Ovary (tissue), 3 donors: Measurements from ENCODE around the gene JPH3.

Experiments used
- CTCF ChIP-seq, 3 donors: fragments of 450-650 bp in 2 of 3; fragments of 200-600 bp in 1 of 3; IDR thresholded peaks; one replicate each; pipeline versions ENCODE4 v1.5.1 to v1.8.0; 2016 to 2022; ENCODE audit warnings: antibody characterized with exemption in 3 of 3, mild to moderate bottlenecking in 1 of 3
- EP300 ChIP-seq: sonication (generic); formaldehyde crosslinking; IDR thresholded peaks from one replicate; pipeline ENCODE4 v1.6.1; 2017; ENCODE audit warnings: antibody characterized with exemption
- POLR2A ChIP-seq: fragments of 450-650 bp; IDR thresholded peaks from one replicate; pipeline ENCODE4 v1.6.1; 2017; ENCODE audit warnings: antibody characterized with exemption, mild to moderate bottlenecking, moderate library complexity
- donor health status: DM: no; HTN: no; CAD: no.

DNA sequence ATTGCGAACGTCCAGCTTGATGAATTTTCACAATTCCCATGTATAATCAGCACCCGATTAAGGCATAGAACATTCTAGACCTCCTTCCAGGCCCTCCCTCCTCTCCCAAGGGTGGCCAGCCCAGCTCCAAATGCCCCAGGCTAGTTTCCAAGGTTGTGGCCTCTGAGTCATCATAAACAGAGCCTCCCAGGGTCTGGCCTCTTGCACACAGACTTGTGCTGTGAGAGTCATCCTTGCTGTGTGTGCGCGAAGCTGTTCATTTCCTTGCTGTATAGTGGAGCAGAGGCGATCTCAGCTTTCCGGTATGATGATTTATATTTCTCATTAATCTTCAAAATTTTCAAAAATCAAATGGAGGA is 20.5 kb upstream of the JPH3 start:
- no peak for TF ChIP-seq CTCF (IDR thresholded peaks at IDR 0.05)
- TF ChIP-seq POLR2A, result no peak
- TF ChIP-seq EP300, result no peak
